GM13977 (cell line): ENCODE results near the gene SPON1.
"Not testable (repeated sequence)": the region's sequence is repeated elsewhere in the genome, so short reads cannot be mapped to it uniquely, and the experiment has no call there.

ENCODE experiments used
- DNase-seq: peaks from one replicate; pipeline ENCODE4 v3.0.0; 2012; ENCODE audit warnings: low spot score
- in situ Hi-C: fragments of 300-500 bp; cut with MboI; formaldehyde crosslinking; loops from one replicate; pipeline ENCODE4 v1.12.0; 2022; ENCODE audit warnings: low sequenced_read_pairs, low pct_unique_long_range_greater_than_20kb, mixed read lengths, inconsistent platforms; ENCODE audit not compliant: unreplicated experiment
- TF ChIP-seq, protein P1 (sequence below): IDR thresholded peaks from 2 replicates; pipeline ENCODE4 v1.5.1; 2012; ENCODE audit warnings: mild to moderate bottlenecking, control low read depth; ENCODE audit not compliant: insufficient read depth; ENCODE audit errors: extremely low read depth, missing control alignments

The SPON1 gene

DNA sequence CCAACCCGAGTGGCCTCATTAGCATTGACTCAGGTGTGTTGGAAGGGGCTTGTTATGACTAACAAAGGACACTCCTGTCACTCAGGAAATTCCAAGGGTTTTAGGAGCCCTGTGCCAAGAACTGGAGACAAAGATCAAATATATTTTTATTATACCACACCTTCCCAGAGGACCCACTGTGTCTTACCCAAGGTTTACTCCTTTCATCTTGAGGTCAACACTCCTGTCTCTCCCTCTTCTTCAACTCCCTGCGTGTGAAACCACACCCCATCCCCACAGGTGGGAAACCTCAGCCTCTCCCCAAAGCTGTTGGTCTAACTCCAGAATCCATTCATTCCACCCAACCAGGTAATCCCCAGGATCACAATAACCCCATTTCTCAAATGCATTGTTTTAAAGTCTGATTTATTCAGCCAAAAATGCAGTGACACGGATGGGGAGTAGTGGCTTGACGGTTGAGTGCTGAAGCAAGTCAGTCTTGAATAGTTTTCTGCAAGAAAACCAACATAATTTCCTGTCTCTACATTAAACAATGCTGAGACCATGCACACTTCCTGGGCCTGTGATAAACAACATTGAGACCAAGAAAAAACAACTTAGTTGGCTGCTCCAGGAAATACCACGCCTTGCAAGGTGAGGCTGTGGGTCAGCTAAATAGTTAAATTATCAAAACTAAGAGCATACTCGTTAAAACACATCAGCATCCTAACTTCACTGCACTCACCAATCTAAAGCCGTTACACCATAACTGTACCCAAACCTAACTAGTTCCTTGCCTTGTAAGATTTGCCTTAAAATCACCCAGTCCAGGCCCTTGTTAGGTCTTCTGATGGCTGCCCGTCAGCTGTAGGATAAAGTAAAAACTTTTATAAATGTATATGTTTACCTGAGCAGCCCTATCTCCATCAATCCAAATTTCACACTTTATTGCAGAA is 38.5 kb upstream of the SPON1 start:
- DNase-seq = no peak
- in situ Hi-C loops = no loop called here

DNA sequence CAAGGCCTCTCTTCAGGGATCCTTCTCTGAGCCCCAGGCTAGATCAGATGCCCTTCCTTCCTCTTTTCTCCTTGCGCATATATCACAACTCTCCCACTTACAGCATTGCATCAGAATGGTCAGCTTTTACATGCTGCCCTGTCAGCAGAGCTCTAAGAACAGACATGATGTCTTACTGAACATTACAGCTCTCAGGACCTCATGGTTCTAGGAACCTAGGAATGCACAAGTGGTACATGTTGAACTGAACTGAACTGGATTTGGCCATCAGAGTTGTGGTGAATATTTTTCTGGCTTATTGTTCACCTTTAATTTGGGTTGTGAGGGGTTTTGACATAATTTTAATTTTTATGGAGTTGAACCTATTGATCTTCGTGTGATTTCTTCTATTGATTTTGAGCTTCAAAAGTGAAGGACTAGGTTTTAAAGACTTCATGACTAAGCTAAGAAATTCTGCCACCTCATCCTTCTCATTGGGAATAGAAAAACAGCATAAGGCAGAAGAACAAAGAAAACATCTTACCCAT is 37.7 kb upstream of the SPON1 start:
- in situ Hi-C loops = no loop called here
- TF ChIP-seq, protein P1, sequence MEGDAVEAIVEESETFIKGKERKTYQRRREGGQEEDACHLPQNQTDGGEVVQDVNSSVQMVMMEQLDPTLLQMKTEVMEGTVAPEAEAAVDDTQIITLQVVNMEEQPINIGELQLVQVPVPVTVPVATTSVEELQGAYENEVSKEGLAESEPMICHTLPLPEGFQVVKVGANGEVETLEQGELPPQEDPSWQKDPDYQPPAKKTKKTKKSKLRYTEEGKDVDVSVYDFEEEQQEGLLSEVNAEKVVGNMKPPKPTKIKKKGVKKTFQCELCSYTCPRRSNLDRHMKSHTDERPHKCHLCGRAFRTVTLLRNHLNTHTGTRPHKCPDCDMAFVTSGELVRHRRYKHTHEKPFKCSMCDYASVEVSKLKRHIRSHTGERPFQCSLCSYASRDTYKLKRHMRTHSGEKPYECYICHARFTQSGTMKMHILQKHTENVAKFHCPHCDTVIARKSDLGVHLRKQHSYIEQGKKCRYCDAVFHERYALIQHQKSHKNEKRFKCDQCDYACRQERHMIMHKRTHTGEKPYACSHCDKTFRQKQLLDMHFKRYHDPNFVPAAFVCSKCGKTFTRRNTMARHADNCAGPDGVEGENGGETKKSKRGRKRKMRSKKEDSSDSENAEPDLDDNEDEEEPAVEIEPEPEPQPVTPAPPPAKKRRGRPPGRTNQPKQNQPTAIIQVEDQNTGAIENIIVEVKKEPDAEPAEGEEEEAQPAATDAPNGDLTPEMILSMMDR = no peak
- DNase-seq = no peak

More for the DNA sequence above, 38.5 kb upstream of the SPON1 start:
- TF ChIP-seq, protein P1 = no peak

DNA sequence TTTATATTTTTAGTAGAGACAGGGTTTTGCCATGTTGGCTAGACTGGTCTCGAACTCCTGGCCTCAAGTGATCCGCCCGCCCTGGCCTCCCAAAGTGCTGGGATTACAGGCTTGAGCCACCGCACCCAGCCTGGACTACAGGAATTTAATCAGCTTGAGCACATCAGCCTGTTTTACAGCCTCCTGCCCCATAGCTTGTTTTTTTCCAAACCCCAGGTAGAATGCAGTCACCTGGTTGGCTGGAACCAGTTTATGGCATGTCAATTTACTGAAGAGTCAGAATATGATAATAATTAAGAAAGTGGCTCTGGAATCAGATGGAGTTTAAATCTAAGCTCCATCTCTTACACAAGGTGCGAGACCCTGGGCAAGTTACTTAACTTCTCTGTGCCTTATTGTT is 36.2 kb upstream of the SPON1 start:
- in situ Hi-C loops, DNase-seq: not testable (repeated sequence)

DNA sequence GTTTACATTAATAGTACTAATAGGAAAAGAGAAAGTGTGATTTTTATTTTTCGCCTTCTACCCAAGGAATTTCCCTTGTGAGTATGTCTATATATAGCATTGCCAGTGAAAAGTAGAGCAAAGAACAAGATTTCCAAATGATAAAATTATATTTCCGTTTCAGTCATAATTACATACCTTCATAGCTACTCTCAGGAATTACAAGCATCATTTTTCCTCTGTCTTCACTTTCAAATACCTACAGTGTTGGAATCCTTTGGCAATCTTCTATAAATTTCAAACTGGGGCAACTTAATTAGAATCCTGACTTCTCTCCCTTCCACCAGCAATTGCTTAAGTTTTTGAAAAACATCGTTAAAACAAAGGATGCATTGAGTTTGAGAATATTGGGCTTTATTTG is 35.5 kb upstream of the SPON1 start:
- in situ Hi-C loops = no loop called here
- TF ChIP-seq, protein P1 = no peak
- no peak for DNase-seq

DNA sequence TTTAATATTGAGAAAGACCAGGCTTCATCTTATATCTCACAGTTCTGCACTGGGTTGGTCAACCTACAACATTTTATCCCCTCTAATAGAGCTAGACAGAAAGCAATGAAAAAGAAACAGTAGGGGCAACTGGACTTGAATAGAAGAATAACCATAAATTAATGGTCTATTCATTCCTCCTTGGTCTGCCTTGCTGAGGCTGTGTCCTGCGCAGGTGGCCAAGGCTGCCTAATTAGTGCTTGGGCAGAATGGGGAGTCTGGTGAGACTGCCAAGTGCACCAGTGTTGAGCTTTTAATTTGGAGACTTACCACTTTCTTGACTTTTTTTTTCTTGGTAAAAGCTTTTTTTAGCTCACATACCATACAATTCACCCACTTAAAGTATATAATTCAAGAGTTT is 35.0 kb upstream of the SPON1 start:
- TF ChIP-seq, protein P1 = no peak
- DNase-seq = no peak
- in situ Hi-C loops = no loop called here

DNA sequence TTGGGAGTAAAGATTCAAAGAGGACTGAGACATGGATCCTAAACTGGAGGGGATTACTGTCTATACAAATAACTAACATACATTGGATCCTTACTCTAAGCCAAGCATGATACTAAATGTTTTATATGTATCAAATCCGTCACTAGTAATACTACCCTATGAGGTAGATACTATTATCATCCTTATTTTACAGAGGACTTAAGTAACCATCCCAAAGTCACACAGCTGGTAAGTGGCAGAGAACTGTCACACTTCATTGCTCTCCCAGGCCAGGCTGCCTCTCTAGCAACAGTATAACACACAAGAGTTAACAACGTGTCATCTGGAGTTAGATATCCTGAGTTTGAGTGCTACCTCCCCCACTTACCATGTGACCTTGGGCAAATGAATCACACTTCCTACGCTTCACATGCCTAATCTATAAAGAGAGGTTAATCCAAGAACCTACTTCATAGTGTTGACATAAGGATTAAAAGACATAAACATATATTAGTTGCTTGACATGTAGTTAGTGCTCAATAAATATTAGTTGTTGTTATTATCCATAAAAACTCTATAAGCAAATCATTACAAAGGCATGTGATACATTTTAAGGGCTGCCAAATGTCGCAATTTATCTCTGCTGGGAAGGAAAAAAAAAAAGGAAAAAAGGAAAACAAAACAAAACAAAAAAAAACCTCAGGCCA is 33.8 kb upstream of the SPON1 start:
- DNase-seq = no peak
- TF ChIP-seq, protein P1 = no peak
- in situ Hi-C loops = no loop called here

DNA sequence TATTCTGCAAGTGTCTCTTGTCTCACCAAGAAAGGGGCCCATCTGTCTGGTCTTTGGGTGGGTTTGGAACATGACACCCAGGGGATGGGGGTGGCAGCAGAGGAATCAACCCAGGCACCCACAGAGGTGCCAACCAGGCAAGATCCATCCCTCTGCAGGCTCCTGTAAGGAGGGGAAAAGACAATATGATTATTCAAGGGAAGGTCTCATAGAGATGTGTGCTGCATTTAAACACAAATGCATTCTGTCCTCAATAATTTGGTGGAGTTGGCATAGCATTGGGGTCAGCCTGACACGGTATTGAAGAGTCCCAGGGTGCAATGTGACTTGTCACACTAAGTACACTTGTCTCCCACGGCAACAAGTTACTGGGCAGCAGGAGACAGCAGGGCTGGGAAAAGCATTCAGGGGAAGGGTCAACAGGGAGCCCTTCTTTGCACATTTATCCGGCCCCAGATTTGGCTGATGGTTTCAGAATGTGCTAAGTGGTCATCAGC is 33.1 kb upstream of the SPON1 start:
- no peak for DNase-seq
- in situ Hi-C loops = no loop called here
- TF ChIP-seq, protein P1 = no peak
